Pancreas (tissue), 10 donors: ENCODE results near the gene NKPD1. TPM values are rescaled to one million over a fixed set of nuclear protein-coding genes. Genes with fewer than 3 reads are reported as not detected.

Experiments used
- ATAC-seq, 4 donors: fragments of 200-7000 bp; cut with Tn5 transposase; one replicate each; pipeline versions ENCODE4 v1.8.0 to v1.9.1; 2020; ENCODE audit warnings: mild to moderate bottlenecking in 4 of 4, moderate library complexity in 4 of 4
- DNase-seq, 6 donors: peaks; one replicate each; pipeline ENCODE4 v3.0.0-alpha.2; 2020
- FAIRE-seq: peaks from 2 replicates; lab custom pipeline; 2012; peaks lifted over from hg19 to GRCh38; lab: Jason Lieb, UNC
- H3K27ac ChIP-seq, 4 donors: fragments of 200-600 bp; sonication (generic); 1 replicate in 3 of 4; 2 replicates in 1 of 4; pipeline versions ENCODE4 v1.5.0 to v1.8.0; 2020
- H3K27me3 ChIP-seq, 4 donors: fragments of 200-600 bp; one replicate each; pipeline ENCODE4 v1.8.0; 2021
- H3K36me3 ChIP-seq, 3 donors: fragments of 200-600 bp; sonication (generic) in 1 of 3; one replicate each; pipeline versions ENCODE4 v1.5.0 to v1.8.0; 2020 to 2021
- H3K4me1 ChIP-seq, 3 donors: fragments of 200-600 bp; one replicate each; pipeline ENCODE4 v1.8.0; 2021
- H3K4me3 ChIP-seq, 4 donors: fragments of 200-600 bp; sonication (generic) in 2 of 4; one replicate each; pipeline versions ENCODE4 v1.5.0 to v1.8.0; 2020 to 2021
- H3K9me3 ChIP-seq, 4 donors: fragments of 200-600 bp; one replicate each; pipeline ENCODE4 v1.8.0; 2021
- WGBS, 2 donors: extraction: QIAGEN DNeasy Blood & Tissue Kit; methylation state at CpG; one replicate each; pipeline ENCODE4 v1.1.7; 2013; 5-methylcytosine and 5-hydroxymethylcytosine counted together
- intact Hi-C, 3 donors: fragments of 100-400 bp; cut with DNase I; formaldehyde crosslinking; loops; one replicate each; pipeline versions ENCODE4 v1.11.1 to v1.14.2; 2022
- polyA plus RNA-seq, 2 donors: library from polyadenylated mRNA; stranded (reverse); fragments of 200-250 nt; gene quantifications; one replicate each; pipeline ENCODE4 v1.2.3, GENCODE V29; 2013
- total RNA-seq, 6 donors: library from RNA; stranded (reverse); fragmentation: NEBNext Ultra II Directional in 4 of 6; extraction: Animal tissue kit (Norgen Biotek cat#: 25700) in 4 of 6; gene quantifications; one replicate each; pipeline versions ENCODE4 v1.2.1 to v1.2.4, GENCODE V29; 2021 to 2023
- TF ChIP-seq, protein P1 (sequence below), 4 donors: fragments of 200-600 bp; sonication (generic) in 3 of 4; IDR thresholded peaks; one replicate each; pipeline versions ENCODE4 v1.5.0 to v1.8.0; 2021; ENCODE audit warnings: antibody characterized with exemption in 4 of 4
- donor health status: healthy with polysubstance abuse.
- donor health status: DM: no; HTN: no; CAD: no; lungs with moderate emphysema.
- donor health status: DM: no; HTN: no; CAD: no.
- donor health status: control.
- donor health status: control.
- donor health status: Bipolar disorder and iron deficiency.
- donor health status: DM: yes; HTN: yes; CAD: no.
- donor health status: DM: no; HTN: no; CAD: no.
- donor health status: DM: no; HTN: no; CAD: no.
- donor health status: DM: yes; HTN: yes; CAD: no.

NKPD1 gene
- total and polyA plus RNA-seq, 8 donors, result 0.03 to 0.33 (median 0.14) TPM; not detected in 4

DNA sequence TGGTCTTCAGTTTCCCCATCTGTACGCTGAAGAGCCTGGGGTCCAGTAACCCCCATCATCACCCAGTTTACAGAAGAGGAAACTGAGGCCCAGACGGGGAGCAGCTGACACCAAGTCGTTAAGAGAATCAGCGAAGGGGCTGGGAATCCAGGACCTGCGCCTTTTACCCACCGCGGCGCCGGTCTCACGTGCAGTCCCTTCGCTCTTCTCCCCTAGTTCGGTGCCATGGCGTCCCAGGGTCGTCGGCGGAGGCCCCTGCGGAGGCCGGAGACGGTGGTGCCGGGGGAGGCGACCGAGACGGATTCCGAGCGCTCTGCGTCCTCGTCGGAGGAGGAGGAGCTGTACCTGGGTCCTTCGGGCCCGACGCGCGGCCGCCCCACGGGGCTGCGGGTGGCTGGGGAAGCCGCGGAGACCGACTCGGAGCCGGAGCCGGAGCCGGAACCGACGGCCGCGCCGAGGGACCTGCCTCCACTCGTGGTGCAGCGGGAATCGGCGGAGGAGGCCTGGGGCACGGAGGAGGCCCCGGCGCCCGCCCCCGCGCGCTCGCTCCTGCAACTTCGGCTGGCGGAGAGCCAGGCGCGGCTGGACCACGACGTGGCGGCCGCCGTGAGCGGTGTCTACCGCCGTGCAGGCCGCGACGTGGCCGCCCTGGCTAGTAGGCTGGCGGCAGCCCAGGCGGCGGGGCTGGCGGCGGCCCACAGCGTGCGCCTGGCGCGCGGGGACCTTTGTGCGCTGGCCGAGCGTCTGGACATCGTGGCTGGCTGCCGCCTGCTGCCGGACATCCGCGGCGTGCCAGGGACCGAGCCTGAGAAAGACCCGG, 18.5 kb upstream of the NKPD1 start:
- H3K4me1 ChIP-seq, result peaks cover 5 to 16% (median 15%) of the 10 kb centered on the region in 3 donors
- WGBS, 2 donors, result 1% methylated on average over 65 to 97 of the region's 97 CpGs
- DNase-seq, result peak in 5 of 6 donors; percentile 39 to 85 (median 73)
- TF ChIP-seq, protein P1, sequence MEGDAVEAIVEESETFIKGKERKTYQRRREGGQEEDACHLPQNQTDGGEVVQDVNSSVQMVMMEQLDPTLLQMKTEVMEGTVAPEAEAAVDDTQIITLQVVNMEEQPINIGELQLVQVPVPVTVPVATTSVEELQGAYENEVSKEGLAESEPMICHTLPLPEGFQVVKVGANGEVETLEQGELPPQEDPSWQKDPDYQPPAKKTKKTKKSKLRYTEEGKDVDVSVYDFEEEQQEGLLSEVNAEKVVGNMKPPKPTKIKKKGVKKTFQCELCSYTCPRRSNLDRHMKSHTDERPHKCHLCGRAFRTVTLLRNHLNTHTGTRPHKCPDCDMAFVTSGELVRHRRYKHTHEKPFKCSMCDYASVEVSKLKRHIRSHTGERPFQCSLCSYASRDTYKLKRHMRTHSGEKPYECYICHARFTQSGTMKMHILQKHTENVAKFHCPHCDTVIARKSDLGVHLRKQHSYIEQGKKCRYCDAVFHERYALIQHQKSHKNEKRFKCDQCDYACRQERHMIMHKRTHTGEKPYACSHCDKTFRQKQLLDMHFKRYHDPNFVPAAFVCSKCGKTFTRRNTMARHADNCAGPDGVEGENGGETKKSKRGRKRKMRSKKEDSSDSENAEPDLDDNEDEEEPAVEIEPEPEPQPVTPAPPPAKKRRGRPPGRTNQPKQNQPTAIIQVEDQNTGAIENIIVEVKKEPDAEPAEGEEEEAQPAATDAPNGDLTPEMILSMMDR (IDR thresholded peaks at IDR 0.05), result no peak
- H3K36me3 ChIP-seq, result no peaks in the 10 kb centered on the region
- peak in 2 of 4 donors; percentile 1 to 2 for ATAC-seq
- FAIRE-seq, result no peak
- peak overlapping the region; percentile 58 to 90 (median 68) for H3K4me3 ChIP-seq
- H3K9me3 ChIP-seq, result no peaks in the 10 kb centered on the region
- H3K27ac ChIP-seq, result peak overlapping the region; percentile 70 to 88 (median 83)
- no peaks in the 10 kb centered on the region for H3K27me3 ChIP-seq
- intact Hi-C loops, result no loop called here

DNA sequence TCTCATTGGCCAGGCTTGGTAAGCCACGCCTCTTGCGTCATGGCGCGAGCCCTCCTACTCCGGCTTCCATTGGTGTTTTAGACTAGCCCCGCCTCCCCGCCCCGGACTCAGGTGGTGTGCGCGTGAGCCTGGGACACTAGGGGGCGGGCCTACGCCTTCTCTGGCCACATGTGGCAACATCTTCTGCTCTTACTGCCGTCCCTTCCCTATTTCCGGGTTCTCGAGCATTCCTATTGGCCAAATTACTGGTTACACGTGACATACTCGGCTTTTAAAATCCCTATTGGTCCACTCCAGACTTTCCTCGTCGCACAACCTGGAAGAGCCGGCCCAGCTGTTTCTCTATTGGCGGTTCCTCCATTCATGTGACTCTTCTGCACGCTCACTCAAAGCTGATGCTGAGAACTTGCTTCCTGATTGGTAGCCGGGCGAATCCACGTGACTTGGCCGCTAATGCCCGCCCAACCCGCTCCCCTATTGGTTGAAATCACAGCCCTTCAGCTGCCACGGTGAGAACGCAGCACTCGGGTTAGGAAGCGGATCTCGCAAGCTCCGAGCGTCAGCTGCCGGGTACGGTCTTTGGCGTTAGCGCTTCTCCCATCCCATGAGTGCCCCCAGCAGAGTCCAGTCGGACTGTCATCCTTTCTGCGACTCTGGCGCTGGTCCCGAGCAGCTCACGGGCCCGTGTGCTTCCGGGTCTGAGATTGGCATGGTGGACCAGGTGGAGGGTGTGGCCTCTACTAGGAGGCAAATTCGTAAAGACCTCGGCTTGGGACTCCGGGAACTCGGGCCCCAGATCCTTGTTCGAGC, 17.7 kb upstream of the NKPD1 start, which contains the start of gene BLOC1S3:
Gene BLOC1S3, plus strand, starts transcription at position 523 of the 810 bp plus-strand sequence. CDS start 513 bp downstream, outside the sequence.
- peak; percentile 98 for FAIRE-seq
- peaks cover 5 to 16% (median 15%) of the 10 kb centered on the region in 3 donors for H3K4me1 ChIP-seq
- 0% methylated on average over 51 of the region's 51 CpGs for WGBS, 2 donors
- peak; percentile 91 to 96 (median 92) for ATAC-seq
- TF ChIP-seq, protein P1 (IDR thresholded peaks at IDR 0.05), result peak in 3 of 4 donors; percentile 22 to 46 (median 42)
- H3K9me3 ChIP-seq, result no peaks in the 10 kb centered on the region
- H3K4me3 ChIP-seq, result peak within 1 kb of the TSS; percentile 58 to 90 (median 68)
- intact Hi-C loops, result no loop called here
- no peaks in the 10 kb centered on the region for H3K36me3 ChIP-seq
- H3K27me3 ChIP-seq, result no peaks in the 10 kb centered on the region
- H3K27ac ChIP-seq, result peak within 1 kb of the TSS; percentile 75 to 88 (median 83)
- DNase-seq, result peak; percentile 98 to 100 (median 100)

DNA sequence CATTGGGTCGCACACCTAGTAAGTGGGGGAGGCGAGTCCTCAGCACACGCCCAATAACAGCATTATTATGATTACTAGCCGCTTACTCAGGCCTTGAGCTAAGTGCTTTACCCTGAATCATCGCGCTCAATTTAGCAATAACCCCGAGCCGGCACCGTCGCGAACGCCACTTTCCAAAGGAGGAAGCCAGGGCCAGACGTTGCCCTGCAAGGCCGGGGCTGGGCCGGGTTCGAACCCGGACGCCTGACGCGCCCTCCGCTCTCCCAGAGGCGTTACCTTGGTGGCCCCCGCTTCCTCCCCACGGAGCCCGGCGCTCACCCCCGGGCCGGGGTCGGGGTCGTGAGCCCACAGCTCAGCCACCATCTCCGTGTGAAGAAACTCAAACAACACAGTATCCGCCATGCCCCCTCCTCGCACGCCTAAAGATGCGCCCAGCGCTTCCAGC, 17.1 kb upstream of the NKPD1 start, which contains the start of gene TRAPPC6A:
Gene TRAPPC6A, minus strand, starts transcription at position 421 of the 445 bp plus-strand sequence. Its CDS starts 19 bp downstream, at position 402.
- no peaks in the 10 kb centered on the region for H3K36me3 ChIP-seq
- H3K27ac ChIP-seq, result peak within 1 kb of the TSS; percentile 75 to 88 (median 83)
- 1% methylated on average over 31 to 36 of the region's 36 CpGs for WGBS, 2 donors
- TF ChIP-seq, protein P1 (IDR thresholded peaks at IDR 0.05), result no peak
- intact Hi-C loops, result no loop called here
- H3K4me1 ChIP-seq, result peaks cover 5 to 16% (median 15%) of the 10 kb centered on the region in 3 donors
- ATAC-seq (peak; percentile 0 to 5 (median 2)), FAIRE-seq (no peak), DNase-seq (no peak)
- peak within 1 kb of the TSS; percentile 58 to 90 (median 68) for H3K4me3 ChIP-seq
- no peaks in the 10 kb centered on the region for H3K9me3 ChIP-seq
- no peaks in the 10 kb centered on the region for H3K27me3 ChIP-seq

DNA sequence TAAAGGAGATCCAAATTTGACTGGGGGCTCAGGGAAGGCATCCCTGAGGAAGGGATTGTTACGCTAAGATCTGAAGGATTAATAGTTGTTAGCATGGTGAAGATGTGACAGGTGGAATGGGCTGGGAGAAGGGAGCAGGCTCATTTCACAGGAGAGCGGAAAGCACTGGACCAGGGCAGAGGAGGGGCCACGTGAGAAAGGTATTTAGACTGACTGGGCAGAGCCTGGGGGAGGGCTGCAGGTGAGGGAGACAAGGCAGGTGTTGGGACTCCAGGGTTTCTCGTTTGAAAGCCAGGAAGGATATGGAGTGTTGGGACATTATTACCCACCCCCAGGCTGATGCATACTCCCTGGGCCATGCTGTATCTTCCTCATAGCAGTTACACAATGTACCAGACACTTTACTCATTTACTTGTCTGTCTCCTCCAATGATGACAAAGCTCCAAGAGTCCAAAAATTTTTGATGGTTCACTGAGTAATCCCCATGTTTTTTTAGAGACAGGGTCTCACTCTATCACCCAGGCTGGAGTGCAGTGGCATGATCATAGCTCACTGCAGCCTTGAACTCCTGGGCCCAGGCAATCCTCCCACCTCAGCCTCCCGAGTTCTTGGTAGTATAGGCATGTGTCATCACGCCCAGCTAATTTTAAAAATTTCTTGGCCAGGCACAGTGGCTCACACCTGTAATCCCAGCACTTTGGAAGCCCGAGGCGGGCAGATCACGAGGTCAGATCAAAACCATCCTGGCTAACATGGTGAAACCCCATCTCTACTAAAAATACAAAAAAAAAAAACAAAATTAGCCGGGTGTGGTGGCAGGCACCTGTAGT, 14.9 kb upstream of the NKPD1 start:
- WGBS, 2 donors, result 77 to 79% methylated on average over 10 of the region's 10 CpGs
- Histone ChIP-seq H3K27ac (no peak overlapping the region), H3K4me1 (peaks cover 5 to 13% (median 9%) of the 10 kb centered on the region in 3 donors), H3K27me3 (no peaks in the 10 kb centered on the region), H3K4me3 (no peak overlapping the region), H3K9me3 (no peaks in the 10 kb centered on the region), H3K36me3 (no peaks in the 10 kb centered on the region)
- TF ChIP-seq, protein P1 (IDR thresholded peaks at IDR 0.05), result no peak
- intact Hi-C loops, result no loop called here
- ATAC-seq (no peak), FAIRE-seq (no peak), DNase-seq (peak in 1 of 6 donors; percentile 10)
